Loucy (cell line): ENCODE results near the gene ELMO1.

Experiments
- H2AFZ ChIP-seq: fragments of 200-600 bp; sonication (generic); 2 replicates; pipeline ENCODE4 v1.6.0; 2016; ENCODE audit warnings: antibody characterized with exemption, mild to moderate bottlenecking, low read length, moderate library complexity
- H3F3A ChIP-seq: fragments of 200-600 bp; 2 replicates; pipeline ENCODE4 v1.6.0; 2016; ENCODE audit warnings: antibody characterized with exemption, low read depth, mild to moderate bottlenecking
- H3K27me3 ChIP-seq: fragments of 200-600 bp; sonication (generic); 2 replicates; pipeline ENCODE4 v1.6.1; 2014; ENCODE audit warnings: low read length, mild to moderate bottlenecking; ENCODE audit not compliant: insufficient read depth, poor library complexity, severe bottlenecking
- H3K36me3 ChIP-seq: fragments of 200-600 bp; sonication (generic); 2 replicates; pipeline ENCODE4 v1.6.1; 2016; ENCODE audit warnings: low read length; ENCODE audit not compliant: insufficient read depth
- H3K4me1 ChIP-seq: fragments of 200-600 bp; sonication (generic); 2 replicates; pipeline ENCODE4 v1.5.1; 2014; ENCODE audit warnings: low read length, mild to moderate bottlenecking; ENCODE audit not compliant: insufficient read depth, poor library complexity, severe bottlenecking
- H3K4me2 ChIP-seq: fragments of 200-600 bp; sonication (generic); 2 replicates; pipeline ENCODE4 v1.6.0; 2014; ENCODE audit warnings: antibody characterized with exemption, low read length, low read depth, mild to moderate bottlenecking; ENCODE audit not compliant: poor library complexity, severe bottlenecking
- H3K4me3 ChIP-seq: fragments of 200-600 bp; sonication (generic); 2 replicates; pipeline ENCODE4 v1.5.1; 2014; ENCODE audit warnings: low read length, mild to moderate bottlenecking, mixed read lengths; ENCODE audit not compliant: poor library complexity, severe bottlenecking
- H3K79me2 ChIP-seq: fragments of 200-600 bp; sonication (generic); 2 replicates; pipeline ENCODE4 v1.6.1; 2014; ENCODE audit warnings: low read length; ENCODE audit not compliant: insufficient read depth
- H3K9ac ChIP-seq: fragments of 200-600 bp; sonication (generic); 2 replicates; pipeline ENCODE4 v1.6.0; 2014; ENCODE audit warnings: mild to moderate bottlenecking, low read depth, low read length, moderate library complexity; ENCODE audit not compliant: poor library complexity, severe bottlenecking
- H3K9me2 ChIP-seq: fragments of 200-600 bp; sonication (generic); replicated peaks from 2 replicates; pipeline ENCODE4 v1.6.1; 2016; ENCODE audit warnings: low read depth, low read length, mixed read lengths
- H3K9me3 ChIP-seq: fragments of 200-600 bp; sonication (generic); 2 replicates; pipeline ENCODE4 v1.6.1; 2014; ENCODE audit warnings: mild to moderate bottlenecking, antibody characterized with exemption, low read length, low read depth; ENCODE audit not compliant: insufficient read depth
- H4K20me1 ChIP-seq: fragments of 200-600 bp; sonication (generic); 2 replicates; pipeline ENCODE4 v1.6.0; 2014; ENCODE audit warnings: antibody characterized with exemption, low read length, mild to moderate bottlenecking; ENCODE audit not compliant: insufficient read depth, poor library complexity, severe bottlenecking
- EZH2phosphoT487 ChIP-seq: fragments of 200-600 bp; IDR thresholded peaks from 2 replicates; pipeline ENCODE4 v1.6.1; 2018; ENCODE audit warnings: antibody characterized with exemption, mild to moderate bottlenecking, moderate library complexity, borderline replicate concordance
- TF ChIP-seq, protein P1 (sequence below): fragments of 200-600 bp; sonication (generic); conservative IDR thresholded peaks from 2 replicates; pipeline ENCODE4 v1.5.1; 2014; ENCODE audit warnings: mild to moderate bottlenecking, antibody characterized with exemption, low read length

Gene ELMO1

DNA sequence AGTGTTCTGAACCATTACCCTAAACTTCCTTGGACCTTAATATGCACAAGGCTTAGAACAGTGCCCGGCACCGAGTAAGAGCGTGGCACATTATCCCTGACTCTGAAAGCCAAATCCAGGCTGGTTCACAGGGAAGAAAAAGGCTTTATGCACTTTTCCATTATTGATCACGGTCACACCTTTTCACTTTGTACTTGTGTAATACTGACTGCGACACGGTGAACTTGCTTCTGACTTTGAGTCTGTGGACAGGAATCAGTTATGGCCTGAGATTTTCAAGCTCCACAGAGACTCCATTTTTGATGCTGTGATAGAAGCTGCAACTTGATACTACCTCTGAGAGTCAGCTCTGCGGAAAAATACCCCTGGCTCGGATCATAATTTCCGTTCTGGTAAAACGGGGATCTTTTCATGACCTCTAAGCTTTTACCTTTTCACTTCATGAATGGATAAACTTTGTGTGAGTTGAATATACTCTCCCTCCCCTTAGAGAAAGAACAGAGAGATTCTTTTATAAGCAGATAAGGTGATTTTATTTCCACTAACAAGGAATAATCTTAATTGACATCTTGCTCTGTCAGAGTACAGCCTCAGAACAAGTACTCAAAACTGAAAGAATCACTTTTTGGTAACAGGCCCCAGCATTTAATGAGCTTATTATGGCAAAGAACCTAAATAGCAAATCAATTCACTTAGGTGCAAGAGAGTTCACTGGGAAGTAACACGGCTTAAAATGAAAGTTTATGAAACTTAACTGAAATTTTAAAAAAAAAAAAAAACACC is 88.8 kb downstream of the ELMO1 start:
- Histone ChIP-seq H3F3A (peaks cover 13% of the 10 kb centered on the region), H3K27me3 (no peaks in the 10 kb centered on the region), H3K79me2 (peaks cover 11% of the 10 kb centered on the region), H3K36me3 (no peaks in the 10 kb centered on the region), H3K4me3 (no peak overlapping the region), H2AFZ (no peak overlapping the region), H3K4me1 (peaks cover 65% of the 10 kb centered on the region), H3K9ac (no peak overlapping the region), H3K4me2 (peak overlapping the region; percentile 32), H3K9me3 (no peaks in the 10 kb centered on the region), H3K9me2 (no peaks in the 10 kb centered on the region), H4K20me1 (no peaks in the 10 kb centered on the region)
- TF ChIP-seq, protein P1, sequence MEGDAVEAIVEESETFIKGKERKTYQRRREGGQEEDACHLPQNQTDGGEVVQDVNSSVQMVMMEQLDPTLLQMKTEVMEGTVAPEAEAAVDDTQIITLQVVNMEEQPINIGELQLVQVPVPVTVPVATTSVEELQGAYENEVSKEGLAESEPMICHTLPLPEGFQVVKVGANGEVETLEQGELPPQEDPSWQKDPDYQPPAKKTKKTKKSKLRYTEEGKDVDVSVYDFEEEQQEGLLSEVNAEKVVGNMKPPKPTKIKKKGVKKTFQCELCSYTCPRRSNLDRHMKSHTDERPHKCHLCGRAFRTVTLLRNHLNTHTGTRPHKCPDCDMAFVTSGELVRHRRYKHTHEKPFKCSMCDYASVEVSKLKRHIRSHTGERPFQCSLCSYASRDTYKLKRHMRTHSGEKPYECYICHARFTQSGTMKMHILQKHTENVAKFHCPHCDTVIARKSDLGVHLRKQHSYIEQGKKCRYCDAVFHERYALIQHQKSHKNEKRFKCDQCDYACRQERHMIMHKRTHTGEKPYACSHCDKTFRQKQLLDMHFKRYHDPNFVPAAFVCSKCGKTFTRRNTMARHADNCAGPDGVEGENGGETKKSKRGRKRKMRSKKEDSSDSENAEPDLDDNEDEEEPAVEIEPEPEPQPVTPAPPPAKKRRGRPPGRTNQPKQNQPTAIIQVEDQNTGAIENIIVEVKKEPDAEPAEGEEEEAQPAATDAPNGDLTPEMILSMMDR: no peak
- TF ChIP-seq EZH2phosphoT487: no peak

DNA sequence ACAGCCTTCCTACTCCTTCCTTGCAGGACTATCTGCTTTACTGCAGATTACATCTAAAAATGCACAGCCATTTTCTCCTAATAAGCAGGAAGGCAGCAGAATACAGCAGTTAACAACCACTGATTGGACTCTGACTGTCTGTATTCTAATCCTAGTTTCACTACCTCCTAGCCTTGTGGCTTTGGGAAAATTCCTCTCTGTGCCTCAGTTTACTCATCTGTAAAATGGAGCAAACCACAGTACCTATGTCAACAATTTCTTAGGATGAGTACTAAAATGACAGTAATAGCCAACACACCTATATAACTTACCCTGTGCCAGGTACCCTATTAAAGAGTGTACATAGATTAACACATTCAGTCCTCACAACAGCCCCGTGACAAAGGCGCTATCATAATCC is 89.5 kb downstream of the ELMO1 start:
- TF ChIP-seq, protein P1: no peak
- no peak for TF ChIP-seq EZH2phosphoT487
- Histone ChIP-seq H3K36me3 (no peaks in the 10 kb centered on the region), H3K9me2 (no peaks in the 10 kb centered on the region), H3K4me3 (no peak overlapping the region), H2AFZ (no peak overlapping the region), H3K27me3 (no peaks in the 10 kb centered on the region), H4K20me1 (no peaks in the 10 kb centered on the region), H3K9ac (no peak overlapping the region), H3K4me1 (peaks cover 70% of the 10 kb centered on the region), H3K9me3 (no peaks in the 10 kb centered on the region), H3F3A (peaks cover 13% of the 10 kb centered on the region), H3K4me2 (no peak overlapping the region), H3K79me2 (peaks cover 11% of the 10 kb centered on the region)

DNA sequence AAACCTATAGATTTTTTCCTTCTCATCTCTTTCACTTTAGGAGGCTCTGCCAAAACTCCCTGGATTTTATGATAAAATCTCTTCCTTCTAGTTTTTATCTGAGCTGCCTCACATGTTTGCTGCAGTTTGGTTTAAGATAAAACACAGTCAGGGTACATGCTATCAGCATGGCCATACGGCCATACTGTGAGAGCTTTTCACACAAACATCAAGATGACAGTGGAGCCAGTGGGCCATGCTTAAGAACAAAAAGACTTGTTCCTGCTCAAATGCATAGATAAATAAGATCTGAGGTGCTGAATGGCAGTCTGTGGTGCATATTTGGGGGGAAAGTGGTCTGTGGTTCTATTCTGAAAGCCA is 91.0 kb downstream of the ELMO1 start:
- H3K4me1 ChIP-seq: peaks cover 69% of the 10 kb centered on the region
- H2AFZ ChIP-seq: no peak overlapping the region

More for the DNA sequence above, 91.0 kb downstream of the ELMO1 start:
- Histone ChIP-seq H3F3A (peaks cover 22% of the 10 kb centered on the region), H3K4me3 (peak overlapping the region; percentile 36), H3K9me2 (no peaks in the 10 kb centered on the region), H3K9ac (peak overlapping the region; percentile 36), H4K20me1 (peaks cover 2% of the 10 kb centered on the region), H3K27me3 (no peaks in the 10 kb centered on the region), H3K4me2 (peak overlapping the region; percentile 56), H3K79me2 (peaks cover 11% of the 10 kb centered on the region), H3K9me3 (no peaks in the 10 kb centered on the region), H3K36me3 (no peaks in the 10 kb centered on the region)
- TF ChIP-seq, protein P1: no peak
- TF ChIP-seq EZH2phosphoT487: no peak
